Fibroblast of the conjunctiva (primary cell): Measurements from ENCODE around the gene TRAPPC14.
"Not testable (repeated sequence)": the region's sequence is repeated elsewhere in the genome, so short reads cannot be mapped to it uniquely, and the experiment has no call there.

Experiments used
- DNase-seq: peaks from one replicate; pipeline ENCODE4 v3.0.0-alpha.2; 2010; ENCODE audit warnings: low read depth

The TRAPPC14 gene, protein sequence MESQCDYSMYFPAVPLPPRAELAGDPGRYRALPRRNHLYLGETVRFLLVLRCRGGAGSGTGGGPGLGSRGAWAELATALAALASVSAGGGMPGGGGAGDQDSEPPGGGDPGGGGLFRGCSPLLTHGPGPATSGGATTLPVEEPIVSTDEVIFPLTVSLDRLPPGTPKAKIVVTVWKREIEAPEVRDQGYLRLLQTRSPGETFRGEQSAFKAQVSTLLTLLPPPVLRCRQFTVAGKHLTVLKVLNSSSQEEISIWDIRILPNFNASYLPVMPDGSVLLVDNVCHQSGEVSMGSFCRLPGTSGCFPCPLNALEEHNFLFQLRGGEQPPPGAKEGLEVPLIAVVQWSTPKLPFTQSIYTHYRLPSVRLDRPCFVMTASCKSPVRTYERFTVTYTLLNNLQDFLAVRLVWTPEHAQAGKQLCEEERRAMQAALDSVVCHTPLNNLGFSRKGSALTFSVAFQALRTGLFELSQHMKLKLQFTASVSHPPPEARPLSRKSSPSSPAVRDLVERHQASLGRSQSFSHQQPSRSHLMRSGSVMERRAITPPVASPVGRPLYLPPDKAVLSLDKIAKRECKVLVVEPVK

GRCh38 chr7:100158229-100159098, at the start of gene TRAPPC14:
Gene TRAPPC14 (minus strand): TSS chr7:100158723. CDS start chr7:100158499, 224 bp downstream.
- DNase-seq: peak; percentile 47

- DNase-seq: no peak
Measured at GRCh38 chr7:100204454-100204853, 45.9 kb upstream of the TRAPPC14 start.

DNA sequence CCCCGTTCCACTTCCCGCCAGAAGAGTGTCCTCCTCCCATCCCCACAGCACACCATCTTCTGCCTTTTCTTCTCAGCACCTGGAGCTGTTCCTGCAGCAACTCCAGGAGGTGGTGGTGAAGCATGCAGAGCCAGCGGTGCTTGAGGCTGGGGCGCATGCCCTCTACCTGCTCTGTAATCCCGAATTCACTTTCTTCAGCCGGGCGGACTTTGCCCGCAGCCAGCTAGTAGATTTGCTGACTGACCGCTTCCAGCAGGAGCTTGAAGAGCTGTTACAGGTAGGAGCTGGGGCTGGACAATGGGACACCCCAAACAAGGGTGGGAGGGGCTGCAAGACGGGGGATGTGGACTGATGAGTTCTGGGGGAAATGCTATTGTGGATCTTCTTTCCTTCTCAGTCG, 42.2 kb upstream of the TRAPPC14 start:
- DNase-seq: no peak

- no peak for DNase-seq
Measured at GRCh38 chr7:100198266-100198665, 39.7 kb upstream of the TRAPPC14 start.

- not testable (repeated sequence) for DNase-seq
Measured at GRCh38 chr7:100195901-100196322, 37.4 kb upstream of the TRAPPC14 start.

DNA sequence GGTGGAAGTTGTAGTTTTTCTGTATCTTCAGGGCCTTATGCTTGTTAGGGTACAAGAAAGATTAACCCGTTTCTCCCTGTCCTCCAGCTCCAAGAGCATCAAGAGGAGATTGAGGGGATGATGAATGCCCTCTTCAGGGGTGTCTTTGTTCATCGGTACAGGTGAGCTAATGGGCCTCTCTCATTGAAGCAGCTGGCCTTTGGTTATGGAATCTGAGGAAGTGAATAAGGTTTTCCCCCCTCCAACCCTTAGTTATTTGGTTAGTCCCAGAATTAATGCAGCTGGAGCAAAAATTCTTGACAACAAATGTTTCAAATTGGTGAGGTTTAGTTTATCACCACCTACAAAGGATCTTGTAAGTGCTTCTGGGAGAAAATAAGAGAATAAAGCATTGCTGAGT, 36.7 kb upstream of the TRAPPC14 start:
- no peak for DNase-seq

DNA sequence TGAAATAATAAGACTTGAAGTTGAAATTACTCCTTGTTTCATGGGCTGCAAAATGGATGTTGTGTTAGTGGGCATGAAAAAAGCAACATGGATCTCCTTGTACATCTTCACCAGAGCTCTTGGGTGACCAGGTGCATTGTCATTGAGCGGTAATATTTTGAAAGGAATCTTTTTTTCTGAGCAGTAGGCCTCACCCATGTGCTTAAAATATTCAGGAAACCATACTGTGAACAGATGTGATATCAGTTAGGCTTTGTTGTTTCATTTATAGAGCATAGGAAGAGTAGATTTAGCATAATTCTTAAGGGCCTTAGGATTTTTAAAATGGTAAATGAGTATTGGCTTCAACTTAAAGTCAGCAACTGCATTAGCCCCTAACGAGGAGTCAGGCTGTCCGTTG, 34.4 kb upstream of the TRAPPC14 start:
- DNase-seq: no peak

DNA sequence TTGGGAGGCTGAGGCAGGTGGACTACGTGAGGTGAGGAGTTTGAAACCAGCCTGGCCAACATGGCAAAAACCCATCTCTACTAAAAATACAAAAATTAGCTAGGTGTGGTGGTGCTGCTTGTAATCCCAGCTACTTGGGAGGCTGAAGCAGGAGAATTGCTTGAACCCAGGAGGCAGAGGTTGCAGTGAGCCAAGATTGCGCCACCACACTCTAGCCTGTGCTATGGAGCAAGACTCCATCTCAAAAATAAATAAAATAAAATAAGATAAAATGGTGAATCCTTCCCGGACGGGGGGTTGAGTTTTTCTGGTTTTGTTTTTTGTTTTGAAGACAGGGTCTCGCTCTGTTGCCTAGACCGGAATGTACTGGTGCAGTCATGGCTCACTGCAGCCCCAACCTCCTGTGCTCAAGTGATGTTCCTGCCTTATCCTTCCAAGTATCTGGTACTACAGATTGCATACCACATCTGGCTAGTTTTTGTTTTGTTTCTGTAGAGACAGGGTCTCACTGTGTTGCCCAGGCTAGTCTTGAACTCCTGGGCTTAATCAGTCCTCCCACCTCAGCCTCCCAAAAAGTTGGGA, 33.8 kb upstream of the TRAPPC14 start:
- not testable (repeated sequence) for DNase-seq

DNA sequence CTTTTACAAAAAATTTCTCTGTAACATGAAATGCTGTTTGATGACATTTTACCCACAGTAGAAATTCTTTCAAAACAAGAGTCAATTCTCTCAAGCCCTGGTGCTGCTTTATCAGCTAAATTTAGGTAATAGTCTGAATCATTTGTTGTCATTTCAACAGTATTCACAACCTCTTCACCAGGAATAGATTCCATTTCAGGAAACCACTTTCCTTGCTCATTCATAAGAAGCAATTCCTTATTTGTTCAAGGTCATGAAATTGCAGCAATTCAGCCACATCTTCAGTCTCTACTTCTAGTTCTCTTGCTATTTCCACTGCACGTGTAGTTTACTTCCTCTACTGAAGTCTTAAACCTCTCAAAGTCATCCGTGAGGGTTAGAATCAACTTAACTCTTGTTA, 33.3 kb upstream of the TRAPPC14 start:
- no peak for DNase-seq

- DNase-seq: peak; percentile 36
Measured at GRCh38 chr7:100190048-100190711, 31.7 kb upstream of the TRAPPC14 start.

DNA sequence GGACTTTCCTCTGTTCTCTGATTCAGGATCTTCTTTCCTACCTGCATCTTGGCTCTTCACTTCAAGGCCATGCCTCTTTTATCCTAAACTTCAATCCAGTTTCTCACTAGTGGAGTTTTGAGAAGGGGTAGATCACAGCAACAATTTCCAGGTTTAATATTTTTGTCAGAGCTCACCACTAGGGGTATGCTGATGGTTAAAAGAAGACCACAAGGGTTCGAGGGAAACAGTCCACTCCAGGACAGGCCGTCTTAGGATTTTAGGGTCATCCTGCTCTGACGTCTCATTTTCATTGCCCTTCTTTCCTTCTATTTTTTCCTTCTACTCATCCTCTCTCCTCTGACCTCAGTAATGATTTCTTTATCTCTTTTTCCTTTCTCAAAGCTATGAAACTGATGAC, 30.5 kb upstream of the TRAPPC14 start:
- no peak for DNase-seq

DNA sequence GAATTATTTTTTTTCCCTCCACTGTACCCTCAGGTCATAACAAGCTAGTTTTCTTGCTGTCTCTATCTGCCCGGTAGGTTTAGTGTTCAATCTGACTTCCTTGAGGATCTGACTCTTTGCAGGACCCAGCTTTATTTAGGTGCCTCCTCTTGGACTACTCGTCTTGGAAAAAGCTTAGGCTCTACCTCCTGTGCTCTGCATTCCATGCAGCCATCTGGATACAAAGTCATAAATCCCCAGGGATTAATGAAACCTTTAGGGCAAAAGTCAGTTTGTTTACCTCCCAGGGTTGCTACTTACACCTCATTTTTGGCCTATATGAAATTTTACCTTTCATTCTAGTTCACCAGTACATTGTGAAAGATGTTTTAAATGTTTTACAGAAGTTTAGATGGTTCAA, 27.2 kb upstream of the TRAPPC14 start:
- DNase-seq: no peak

DNA sequence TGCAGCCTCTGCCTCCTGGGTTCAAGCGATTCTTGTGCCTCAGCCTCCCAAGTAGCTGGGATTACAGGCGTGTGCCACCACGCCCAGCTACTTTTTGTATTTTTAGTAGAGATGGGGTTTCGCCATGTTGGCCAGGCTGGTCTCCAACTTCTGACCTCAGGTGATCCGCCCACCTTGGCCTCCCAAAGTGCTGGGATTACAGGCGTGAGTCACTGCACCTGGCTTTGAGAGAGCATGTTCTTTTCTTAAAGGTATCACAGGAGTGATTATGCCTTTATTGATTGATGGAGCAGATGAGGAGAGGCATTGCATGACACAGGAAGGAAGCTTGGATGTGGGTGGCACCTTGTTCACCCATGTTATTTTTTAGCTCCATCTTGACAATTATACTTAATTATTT, 24.6 kb upstream of the TRAPPC14 start:
- DNase-seq: not testable (repeated sequence)

- not testable (repeated sequence) for DNase-seq
Measured at GRCh38 chr7:100182616-100183015, 24.1 kb upstream of the TRAPPC14 start.

- DNase-seq: not testable (repeated sequence)
Measured at GRCh38 chr7:100180084-100180483, 21.6 kb upstream of the TRAPPC14 start.

DNA sequence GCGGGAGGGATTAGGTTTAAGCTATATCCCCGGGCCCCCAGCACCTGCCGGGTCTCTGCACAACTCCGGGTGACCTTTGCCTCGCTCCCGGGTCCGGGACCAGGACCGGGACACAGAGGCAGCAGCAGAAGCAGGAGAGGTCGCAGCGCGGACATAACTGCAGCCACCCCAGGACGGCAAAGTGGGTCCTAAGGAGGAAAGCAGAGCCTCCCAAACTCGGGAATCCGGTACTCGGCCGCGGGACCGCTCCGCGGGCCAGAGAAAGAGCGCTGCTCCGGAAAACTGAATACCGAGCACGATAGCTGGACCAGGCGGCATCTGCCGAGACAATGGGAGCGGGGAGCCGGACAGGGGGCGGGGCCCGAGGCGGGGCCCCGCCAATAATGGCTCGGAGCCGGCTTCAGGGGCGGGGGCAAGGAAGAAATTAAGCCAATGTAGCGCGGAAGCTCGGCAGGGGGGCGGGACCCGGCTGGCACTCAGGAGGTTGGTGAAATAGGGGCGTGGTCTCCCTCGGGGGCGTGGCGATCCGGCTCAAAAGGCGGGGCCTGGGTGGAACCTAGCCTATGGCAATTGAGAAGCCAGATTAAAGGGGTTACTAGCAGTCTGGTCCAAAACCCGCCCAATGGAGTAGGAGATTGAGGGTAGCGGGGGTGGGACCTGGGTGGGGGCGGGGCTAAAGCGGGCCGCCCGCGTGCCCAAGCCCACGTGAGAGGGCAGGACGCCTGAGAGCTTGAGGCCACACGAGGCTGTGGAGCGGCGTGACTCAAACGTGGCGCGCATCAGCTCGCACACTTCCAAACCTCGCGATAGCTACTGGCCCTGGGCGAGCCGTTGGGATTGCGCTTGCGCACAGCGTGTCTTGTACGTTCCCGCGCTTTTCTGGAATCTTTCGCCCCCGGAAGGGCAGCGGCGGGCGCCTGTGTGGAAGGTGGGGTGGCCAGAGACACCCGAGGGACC, 18.8 kb upstream of the TRAPPC14 start, which contains the start of the genes GPC2 and STAG3:
Gene GPC2, minus strand, starts transcription at position 337 of the 957 bp plus-strand sequence. Its CDS starts 182 bp downstream, at position 155.
Gene STAG3, plus strand, starts transcription at position 874 of the 957 bp plus-strand sequence. CDS start 2,639 bp downstream, outside the sequence.
- DNase-seq: peak; percentile 92

GRCh38 chr7:100176096-100177044, 17.8 kb upstream of the TRAPPC14 start:
- no peak for DNase-seq

GRCh38 chr7:100175296-100175935, 16.9 kb upstream of the TRAPPC14 start:
- no peak for DNase-seq
